ENCODE data around the gene LRCH1. TPM values are rescaled to one million over a fixed set of nuclear protein-coding genes. Genes with fewer than 3 reads are reported as not detected.
A peak's percentile ranks its signal among the peaks of the same experiment; 100 is the strongest.

Gene LRCH1
- total RNA-seq, 2 donors from 2014 or later = 14.7 to 15.3 TPM

DNA sequence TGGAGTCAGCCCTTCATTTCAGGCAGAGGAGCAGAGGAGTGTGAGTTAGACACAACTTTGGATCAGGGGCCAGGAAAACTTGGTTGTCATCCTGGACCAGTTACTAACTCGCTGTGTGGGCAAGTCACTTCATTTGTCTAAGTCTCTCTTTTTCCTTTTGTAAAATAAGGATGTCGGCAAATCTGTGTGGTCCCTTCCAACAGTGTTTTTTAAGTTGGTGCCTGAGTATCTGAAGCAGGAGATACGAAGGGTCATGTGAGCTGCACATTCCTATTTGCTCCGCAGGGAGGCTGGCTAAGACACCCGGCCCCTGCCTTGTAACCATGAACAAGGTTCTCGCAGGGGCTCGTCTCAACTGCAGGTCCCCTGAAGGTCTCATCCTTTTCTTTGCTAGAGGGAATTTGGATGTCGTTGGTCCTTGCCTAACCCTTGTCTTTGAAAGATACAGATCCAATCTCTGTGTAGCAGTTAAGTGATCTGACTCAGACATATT lies 64.3 kb downstream of the LRCH1 start:
- Mint-ChIP-seq H3K9me3 (no peaks in the 10 kb centered on the region), H3K36me3 (ENCODE audit: low read depth) (no peaks in the 10 kb centered on the region), H3K27me3 (no peaks in the 10 kb centered on the region), H3K4me1 (peaks cover 41% of the 10 kb centered on the region), H3K27ac (peak overlapping the region; percentile 45), H3K4me3 (no peak overlapping the region)
- ATAC-seq (replicated peaks) = no peak

DNA sequence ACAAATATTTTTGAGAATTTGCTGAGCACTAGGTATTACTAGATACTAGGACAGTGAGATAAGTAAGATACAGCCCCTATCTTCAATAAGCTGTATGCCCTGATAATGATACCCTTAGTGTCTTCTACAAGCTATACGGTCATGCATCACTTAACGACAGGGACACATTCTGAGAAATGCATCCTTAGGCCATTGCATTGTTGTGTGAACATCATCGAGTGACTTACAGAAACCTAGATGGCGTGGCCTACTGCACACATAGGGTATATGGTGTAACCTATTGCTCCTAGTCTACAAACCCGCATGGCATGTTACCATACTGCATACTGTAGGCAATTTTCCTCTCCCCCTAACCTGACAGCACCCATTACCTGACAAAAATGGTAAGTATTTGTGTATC lies 64.9 kb downstream of the LRCH1 start:
- Mint-ChIP-seq H3K27ac (no peak overlapping the region), H3K4me3 (no peak overlapping the region), H3K27me3 (no peaks in the 10 kb centered on the region), H3K36me3 (ENCODE audit: low read depth) (no peaks in the 10 kb centered on the region), H3K4me1 (peaks cover 41% of the 10 kb centered on the region), H3K9me3 (no peaks in the 10 kb centered on the region)
- ATAC-seq (replicated peaks) = no peak

DNA sequence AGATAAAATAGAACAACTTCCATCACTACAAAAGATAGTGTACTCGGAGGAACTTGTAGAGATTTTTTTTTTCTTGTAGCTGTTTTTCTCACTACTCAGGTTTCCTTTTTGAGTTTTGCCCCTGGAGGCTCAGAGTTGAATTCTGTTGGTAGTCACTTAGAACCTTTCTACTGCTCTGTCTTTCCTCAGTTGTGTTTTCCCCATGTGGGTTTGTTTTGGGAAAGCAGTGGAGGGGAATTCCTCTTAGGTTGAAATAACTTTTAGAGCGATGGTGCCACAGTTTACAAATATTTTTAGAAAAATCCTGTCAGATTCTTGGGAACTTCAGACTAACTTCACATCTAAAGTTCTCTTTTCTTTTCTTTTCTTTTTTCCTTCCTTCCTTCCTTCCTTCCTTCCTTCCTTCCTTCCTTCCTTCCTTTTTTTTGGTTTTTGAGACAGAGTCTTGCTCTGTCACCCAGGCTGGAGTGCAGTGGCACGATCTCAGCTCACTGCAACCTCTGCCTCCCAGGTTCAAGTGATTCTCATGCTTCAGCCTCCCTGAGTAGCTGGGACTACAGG lies 65.8 kb downstream of the LRCH1 start:
- no peaks in the 10 kb centered on the region for H3K36me3 Mint-ChIP-seq (ENCODE audit: low read depth)
- ATAC-seq (replicated peaks) = no peak
- no peaks in the 10 kb centered on the region for H3K27me3 Mint-ChIP-seq
- no peaks in the 10 kb centered on the region for H3K9me3 Mint-ChIP-seq
- H3K27ac Mint-ChIP-seq = no peak overlapping the region
- H3K4me1 Mint-ChIP-seq = peaks cover 46% of the 10 kb centered on the region
- no peak overlapping the region for H3K4me3 Mint-ChIP-seq

DNA sequence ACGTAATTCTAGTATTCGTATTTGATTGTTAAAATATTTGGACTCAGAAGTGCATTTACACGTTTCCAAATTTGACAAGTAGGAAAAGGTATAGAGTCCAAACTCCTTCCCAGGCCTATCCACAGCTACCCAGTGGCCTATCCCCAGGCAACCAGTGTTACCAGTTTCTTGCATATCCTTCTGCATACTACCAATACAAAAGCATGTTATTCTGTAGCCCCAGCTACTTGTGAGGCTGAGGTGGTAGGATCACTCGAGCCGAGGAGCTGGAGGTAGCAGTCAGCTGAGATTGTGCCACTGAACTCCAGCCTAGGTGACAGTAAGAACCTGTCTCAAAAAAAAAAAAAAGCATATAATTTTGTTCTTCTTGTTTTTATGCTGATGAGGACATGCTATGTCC lies 67.1 kb downstream of the LRCH1 start:
- ATAC-seq (replicated peaks) = no peak
- H3K36me3 Mint-ChIP-seq (ENCODE audit: low read depth) = no peaks in the 10 kb centered on the region
- no peaks in the 10 kb centered on the region for H3K9me3 Mint-ChIP-seq
- H3K4me3 Mint-ChIP-seq = no peak overlapping the region
- no peaks in the 10 kb centered on the region for H3K27me3 Mint-ChIP-seq
- H3K27ac Mint-ChIP-seq = no peak overlapping the region
- H3K4me1 Mint-ChIP-seq = peaks cover 44% of the 10 kb centered on the region

DNA sequence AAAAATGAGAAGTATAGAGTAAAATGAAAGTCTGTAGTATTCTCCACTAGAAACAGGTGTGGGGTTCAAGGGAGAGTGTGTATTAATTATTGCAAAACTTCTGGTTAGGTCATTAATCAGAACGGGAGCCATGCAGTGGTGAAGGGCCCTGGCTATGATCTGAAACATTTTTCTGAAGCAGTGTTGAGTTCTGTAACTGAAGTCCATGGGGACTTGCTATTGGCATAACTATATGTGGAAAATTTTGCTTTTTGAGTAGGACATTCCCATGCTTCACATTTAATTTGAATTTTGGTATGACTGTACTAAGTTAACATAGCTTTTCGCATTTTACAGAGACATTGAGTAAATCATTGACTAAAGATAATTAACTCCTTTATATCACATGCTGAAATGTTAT lies 67.5 kb downstream of the LRCH1 start:
- ATAC-seq (replicated peaks) = no peak
- no peaks in the 10 kb centered on the region for H3K9me3 Mint-ChIP-seq
- H3K4me1 Mint-ChIP-seq = peaks cover 48% of the 10 kb centered on the region
- no peak overlapping the region for H3K4me3 Mint-ChIP-seq
- no peaks in the 10 kb centered on the region for H3K27me3 Mint-ChIP-seq
- no peaks in the 10 kb centered on the region for H3K36me3 Mint-ChIP-seq (ENCODE audit: low read depth)
- no peak overlapping the region for H3K27ac Mint-ChIP-seq

DNA sequence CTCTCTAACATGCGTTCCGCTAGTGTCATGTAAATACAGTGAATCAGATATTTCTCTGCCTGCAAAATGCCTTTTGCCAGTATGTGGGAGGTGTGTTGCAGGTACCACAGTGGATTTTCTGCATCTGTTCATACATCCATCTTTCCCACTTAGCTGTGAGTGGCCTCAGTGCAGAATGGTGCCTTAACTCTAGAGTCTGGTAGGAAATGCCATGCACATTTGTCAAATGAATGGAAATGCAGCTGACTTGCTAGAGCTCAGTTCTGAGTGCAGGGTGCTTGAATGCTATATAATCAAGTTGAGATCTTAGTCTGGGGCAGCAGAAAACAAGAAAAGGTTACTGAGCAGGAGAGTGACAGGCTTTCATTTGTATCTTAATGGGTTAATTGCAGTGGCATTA lies 68.2 kb downstream of the LRCH1 start:
- Mint-ChIP-seq H3K27ac (no peak overlapping the region), H3K36me3 (ENCODE audit: low read depth) (no peaks in the 10 kb centered on the region), H3K4me3 (no peak overlapping the region), H3K4me1 (peaks cover 48% of the 10 kb centered on the region), H3K9me3 (no peaks in the 10 kb centered on the region), H3K27me3 (no peaks in the 10 kb centered on the region)
- no peak for ATAC-seq (replicated peaks)

DNA sequence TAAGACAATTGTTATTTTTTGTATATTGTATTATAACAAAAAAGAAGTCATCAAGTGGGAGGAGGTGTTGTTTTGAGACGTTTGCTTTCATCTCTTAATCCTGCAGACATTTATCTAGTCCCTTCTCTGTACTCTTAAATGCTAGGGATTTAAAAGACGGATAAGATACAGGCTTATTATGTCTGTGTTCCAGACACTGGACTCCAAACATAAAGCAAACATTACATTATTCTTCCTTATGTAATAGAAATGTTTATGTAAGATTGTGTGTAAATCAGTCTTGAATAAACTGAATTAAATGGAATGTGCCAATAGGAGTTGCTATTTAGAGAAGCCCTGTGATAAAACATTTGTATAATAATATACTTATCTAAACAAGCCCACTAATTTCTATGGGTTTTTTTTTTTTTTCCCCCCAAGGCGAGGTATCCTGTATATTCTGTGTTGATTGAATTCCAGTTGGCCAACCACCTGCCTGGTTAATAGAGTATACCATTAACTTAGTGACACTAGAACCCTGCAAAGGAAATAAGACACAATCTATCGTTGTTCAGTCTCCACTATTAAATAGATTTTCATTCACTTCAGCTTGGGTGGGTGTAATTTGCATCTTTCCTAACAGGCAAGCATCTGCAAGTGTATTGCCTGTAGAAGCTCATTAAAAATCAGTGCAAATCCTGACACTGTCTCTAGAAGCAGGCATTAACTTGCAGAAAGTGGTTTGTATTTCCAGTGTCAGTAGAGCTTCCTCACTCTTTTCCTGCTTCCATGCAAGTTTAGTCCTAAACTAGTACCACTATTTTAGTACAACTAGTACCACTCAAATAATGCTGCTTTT lies 69.0 kb downstream of the LRCH1 start:
- Mint-ChIP-seq H3K4me1 (peaks cover 44% of the 10 kb centered on the region), H3K36me3 (ENCODE audit: low read depth) (no peaks in the 10 kb centered on the region), H3K4me3 (no peak overlapping the region), H3K27ac (no peak overlapping the region), H3K27me3 (no peaks in the 10 kb centered on the region), H3K9me3 (no peaks in the 10 kb centered on the region)
- no peak for ATAC-seq (replicated peaks)

DNA sequence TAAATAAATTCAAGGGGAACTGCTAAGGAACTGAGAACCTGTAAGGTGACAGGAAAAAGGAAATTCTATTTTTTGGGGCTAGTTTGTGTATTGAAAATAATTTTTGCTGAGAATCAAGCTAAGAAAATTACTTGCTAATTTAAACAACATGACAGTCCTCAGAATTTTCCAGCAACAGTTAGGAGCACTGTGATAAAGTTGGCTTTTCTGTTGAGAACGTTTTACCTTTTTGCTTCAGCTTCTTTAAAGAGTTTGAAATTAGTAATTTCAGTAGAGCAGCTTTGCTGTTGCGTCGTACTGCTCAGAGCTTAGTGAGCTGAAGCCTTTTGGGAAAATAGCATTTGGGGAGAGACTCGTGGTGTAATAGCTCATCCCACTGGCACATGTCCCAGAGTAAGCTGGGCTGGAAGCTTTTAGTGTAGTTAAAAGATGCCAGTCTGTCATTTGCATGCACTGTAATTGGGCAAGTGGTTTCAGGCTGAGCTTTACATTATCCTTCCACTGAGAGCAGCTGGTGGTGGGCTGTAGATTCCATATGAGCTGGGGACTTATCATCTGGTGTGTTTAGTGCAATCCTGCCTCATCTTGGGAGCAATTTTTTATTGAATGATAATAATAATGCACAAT lies 69.8 kb downstream of the LRCH1 start:
- H3K27ac Mint-ChIP-seq = no peak overlapping the region
- no peaks in the 10 kb centered on the region for H3K27me3 Mint-ChIP-seq
- ATAC-seq (replicated peaks) = no peak
- H3K4me1 Mint-ChIP-seq = peaks cover 48% of the 10 kb centered on the region
- no peaks in the 10 kb centered on the region for H3K9me3 Mint-ChIP-seq
- H3K36me3 Mint-ChIP-seq (ENCODE audit: low read depth) = no peaks in the 10 kb centered on the region
- H3K4me3 Mint-ChIP-seq = no peak overlapping the region

DNA sequence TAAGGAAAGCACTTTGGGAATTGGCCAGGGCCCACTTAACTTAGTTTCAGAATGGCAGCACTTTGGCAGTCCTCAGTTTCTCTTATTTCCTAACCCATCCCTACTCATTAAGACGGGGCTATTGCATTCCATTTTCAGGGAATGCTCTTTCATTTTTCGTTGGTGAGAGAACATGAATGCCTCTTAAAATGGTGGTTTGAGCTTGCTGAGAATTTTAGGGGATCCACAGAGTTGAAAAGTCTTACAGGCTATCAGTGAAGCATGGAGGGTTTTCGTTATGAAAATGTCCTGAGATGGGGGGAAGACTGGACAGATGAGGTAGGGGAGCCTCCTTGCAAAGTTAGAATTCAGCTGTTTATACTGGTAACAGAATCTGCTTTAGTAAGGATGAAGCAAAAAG lies 71.4 kb downstream of the LRCH1 start:
- Mint-ChIP-seq H3K36me3 (ENCODE audit: low read depth) (no peaks in the 10 kb centered on the region), H3K9me3 (no peaks in the 10 kb centered on the region), H3K27me3 (no peaks in the 10 kb centered on the region), H3K4me3 (no peak overlapping the region), H3K4me1 (peaks cover 47% of the 10 kb centered on the region), H3K27ac (no peak overlapping the region)
- ATAC-seq (replicated peaks) = no peak

DNA sequence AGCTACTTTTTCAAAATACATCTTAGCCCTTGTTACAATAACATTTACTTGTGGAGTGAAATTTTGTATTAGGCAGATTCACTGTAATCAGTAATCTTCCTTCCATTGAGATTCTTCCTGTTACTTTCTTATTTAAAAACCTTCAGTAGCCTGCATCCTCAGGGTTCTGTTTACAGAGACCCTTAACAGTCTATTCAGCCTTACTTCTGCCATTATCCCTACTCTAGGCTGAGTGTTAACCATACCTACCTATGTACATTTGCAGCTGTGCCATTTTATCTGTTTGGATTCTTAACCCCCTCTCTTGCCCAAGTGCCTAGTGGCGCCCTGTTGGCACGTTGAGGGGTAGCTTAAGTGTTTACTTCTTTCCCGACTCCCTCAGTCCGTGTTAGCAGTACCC lies 71.9 kb downstream of the LRCH1 start:
- Mint-ChIP-seq H3K4me1 (peaks cover 49% of the 10 kb centered on the region), H3K9me3 (no peaks in the 10 kb centered on the region), H3K27me3 (no peaks in the 10 kb centered on the region), H3K27ac (no peak overlapping the region), H3K36me3 (ENCODE audit: low read depth) (no peaks in the 10 kb centered on the region), H3K4me3 (no peak overlapping the region)
- no peak for ATAC-seq (replicated peaks)

DNA sequence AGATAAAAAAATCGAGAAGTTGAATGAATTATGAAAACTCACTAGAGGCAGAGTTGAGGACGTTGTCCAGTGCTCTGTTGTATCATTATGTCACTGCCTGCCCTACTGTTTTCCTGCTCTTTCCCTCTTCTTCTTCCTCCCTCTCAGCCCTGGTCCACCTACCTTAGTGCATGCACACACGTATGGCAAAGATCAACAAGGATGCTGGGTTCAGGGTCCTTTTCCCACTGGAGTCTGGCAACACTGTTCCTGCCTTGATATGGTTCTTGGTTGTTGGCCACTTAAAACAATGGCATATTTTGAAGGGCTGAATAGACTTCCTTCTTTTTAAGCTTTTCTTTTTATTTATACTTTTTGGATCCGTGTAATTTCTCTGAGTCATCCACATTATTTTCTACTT lies 74.5 kb downstream of the LRCH1 start:
- H3K27ac Mint-ChIP-seq = no peak overlapping the region
- peaks cover 46% of the 10 kb centered on the region for H3K4me1 Mint-ChIP-seq
- no peaks in the 10 kb centered on the region for H3K9me3 Mint-ChIP-seq
- no peaks in the 10 kb centered on the region for H3K36me3 Mint-ChIP-seq (ENCODE audit: low read depth)
- H3K27me3 Mint-ChIP-seq = no peaks in the 10 kb centered on the region
- no peak overlapping the region for H3K4me3 Mint-ChIP-seq
- ATAC-seq (replicated peaks) = no peak

DNA sequence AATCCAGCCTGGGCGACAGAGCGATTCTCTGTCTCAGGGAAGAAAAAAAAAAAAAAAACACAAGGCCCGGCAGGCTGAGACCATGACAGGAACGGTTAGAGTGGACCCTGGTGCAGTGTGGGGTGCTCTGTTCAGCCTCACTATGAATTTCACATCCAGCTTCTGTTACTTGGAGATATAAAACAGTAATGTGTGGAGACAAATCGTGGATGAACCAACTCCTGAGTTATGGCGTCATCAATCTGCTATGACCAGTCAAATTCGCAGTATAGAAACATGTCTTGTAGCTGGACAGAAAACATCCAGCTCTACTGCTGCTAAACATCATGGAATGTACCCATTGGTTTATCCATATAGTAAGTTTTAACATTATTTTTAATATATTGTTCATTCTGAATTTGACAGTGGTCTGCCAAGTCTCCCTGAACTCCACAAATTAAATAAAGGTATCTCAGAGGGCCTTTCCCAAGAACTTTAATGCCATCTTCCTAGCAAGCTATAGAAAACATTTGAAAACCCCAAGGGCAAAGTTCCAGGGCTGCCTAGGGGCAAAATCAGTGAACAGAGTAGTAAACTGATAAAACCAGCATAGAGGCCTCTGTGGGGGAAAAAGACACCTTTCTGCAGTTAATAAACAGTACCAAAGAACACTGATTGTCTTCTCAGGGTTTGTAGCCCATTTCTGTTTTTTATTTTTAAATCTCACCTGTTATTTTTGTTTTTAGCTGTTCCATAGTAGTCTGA lies 75.8 kb downstream of the LRCH1 start:
- Mint-ChIP-seq H3K27me3 (no peaks in the 10 kb centered on the region), H3K4me3 (no peak overlapping the region), H3K36me3 (ENCODE audit: low read depth) (no peaks in the 10 kb centered on the region), H3K4me1 (peaks cover 41% of the 10 kb centered on the region), H3K9me3 (no peaks in the 10 kb centered on the region), H3K27ac (peak overlapping the region; percentile 31)
- ATAC-seq (replicated peaks) = no peak

DNA sequence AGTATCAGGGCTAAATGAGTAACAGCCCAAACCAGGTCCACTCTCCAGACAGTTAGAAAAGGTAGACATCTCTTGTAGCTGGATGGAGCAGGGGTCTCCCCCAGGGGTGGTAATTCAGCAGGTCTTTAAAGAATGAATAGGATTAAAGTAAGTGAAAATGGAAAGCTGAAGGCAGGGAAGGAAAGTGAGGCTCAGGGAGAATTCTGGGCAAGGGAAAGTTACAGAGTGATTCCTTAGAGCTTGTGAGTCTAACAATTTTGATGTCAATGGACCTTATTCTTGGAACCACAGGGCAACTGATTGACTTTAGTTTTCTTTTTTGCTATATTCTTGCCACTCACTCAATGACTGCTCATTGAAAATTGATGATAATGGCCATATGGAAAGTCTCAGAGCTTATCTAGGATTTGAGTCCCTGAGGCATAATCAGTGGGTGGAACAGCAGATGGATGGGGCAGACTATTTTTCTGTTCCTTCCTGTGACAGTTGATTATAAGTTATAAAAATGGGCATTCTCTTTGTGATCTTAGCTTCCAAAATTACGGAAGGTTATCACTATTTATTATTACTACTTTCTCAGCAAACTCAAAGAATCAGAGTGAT lies 76.9 kb downstream of the LRCH1 start:
- Mint-ChIP-seq H3K4me1 (peaks cover 40% of the 10 kb centered on the region), H3K9me3 (no peaks in the 10 kb centered on the region), H3K27me3 (no peaks in the 10 kb centered on the region), H3K4me3 (no peak overlapping the region), H3K36me3 (ENCODE audit: low read depth) (no peaks in the 10 kb centered on the region), H3K27ac (peak overlapping the region; percentile 31)
- no peak for ATAC-seq (replicated peaks)

DNA sequence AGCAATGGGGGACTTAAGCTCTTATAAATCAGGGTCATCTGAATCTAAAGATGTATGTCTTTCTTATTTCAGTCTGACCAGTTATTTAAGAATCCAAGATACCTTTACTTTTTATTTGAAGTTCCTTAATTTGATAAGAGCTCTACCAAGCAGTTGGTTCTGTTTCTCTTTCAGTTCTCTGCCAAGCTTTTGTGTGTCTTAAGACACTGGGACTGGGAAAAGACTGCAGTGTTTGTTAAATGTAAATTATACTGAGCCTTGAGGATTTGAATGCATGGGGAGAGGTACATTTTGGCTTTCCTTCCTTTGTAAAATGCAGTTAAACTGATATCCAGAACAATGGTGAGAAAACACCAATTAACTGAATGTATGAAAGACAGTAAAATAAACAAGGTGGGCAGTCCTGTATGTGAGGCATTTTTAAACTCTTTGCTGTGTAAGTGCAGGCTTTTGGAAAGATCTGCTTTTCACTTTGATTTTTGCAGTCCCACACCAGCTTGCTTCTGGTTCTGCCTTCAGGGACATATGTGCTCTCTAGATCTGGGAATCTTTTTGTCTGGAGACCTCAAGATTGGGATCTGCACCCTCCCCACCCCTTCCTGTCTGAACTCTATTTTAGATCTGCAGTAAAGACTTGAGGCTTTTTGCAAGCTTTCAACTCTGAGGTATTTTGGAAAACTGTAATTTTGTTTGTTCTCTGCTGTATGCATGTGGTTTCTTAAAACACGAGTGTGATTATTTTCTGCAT lies 77.6 kb downstream of the LRCH1 start:
- Mint-ChIP-seq H3K4me3 (no peak overlapping the region), H3K9me3 (no peaks in the 10 kb centered on the region), H3K36me3 (ENCODE audit: low read depth) (no peaks in the 10 kb centered on the region), H3K4me1 (peaks cover 36% of the 10 kb centered on the region), H3K27ac (no peak overlapping the region), H3K27me3 (no peaks in the 10 kb centered on the region)
- ATAC-seq (replicated peaks) = no peak
